Skeletal muscle tissue (tissue), 4 donors: ENCODE results near the gene JAK1. TPM values are rescaled to one million over a fixed set of nuclear protein-coding genes. Genes with fewer than 3 reads are reported as not detected.
"Not testable (repeated sequence)": the region's sequence is repeated elsewhere in the genome, so short reads cannot be mapped to it uniquely, and the experiment has no call there.

Source experiments
- H3K27ac ChIP-seq: one replicate; pipeline ENCODE4 v1.7.0; 2013; ENCODE audit warnings: mild to moderate bottlenecking, low read depth, low read length, inconsistent platforms
- H3K27me3 ChIP-seq, 3 donors: one replicate each; pipeline ENCODE4 v1.7.0; 2013; ENCODE audit warnings: low read length in 3 of 3; ENCODE audit not compliant: control insufficient read depth in 3 of 3, insufficient read depth in 3 of 3
- H3K36me3 ChIP-seq, 3 donors: one replicate each; pipeline ENCODE4 v1.7.0; 2013; ENCODE audit warnings: low read length in 3 of 3; ENCODE audit not compliant: control insufficient read depth in 3 of 3, insufficient read depth in 3 of 3
- H3K4me1 ChIP-seq, 3 donors: one replicate each; pipeline ENCODE4 v1.7.0; 2013; ENCODE audit warnings: low read length in 3 of 3, mild to moderate bottlenecking in 3 of 3; ENCODE audit not compliant: control insufficient read depth in 3 of 3, insufficient read depth in 3 of 3
- H3K4me3 ChIP-seq, 3 donors: one replicate each; pipeline ENCODE4 v1.7.0; 2013; ENCODE audit warnings: low read length in 3 of 3
- H3K9ac ChIP-seq, 3 donors: one replicate each; pipeline ENCODE4 v1.7.0; 2013; ENCODE audit warnings: low read length in 3 of 3, mild to moderate bottlenecking in 3 of 3, moderate library complexity in 2 of 3, low read depth in 1 of 3
- H3K9me3 ChIP-seq, 3 donors: one replicate each; pipeline ENCODE4 v1.7.0; 2013; ENCODE audit warnings: low read length in 3 of 3; ENCODE audit not compliant: control insufficient read depth in 3 of 3
- total RNA-seq: library from RNA; depleted of rRNA; stranded (reverse); fragments of >200 nt; gene quantifications from one replicate; pipeline ENCODE4 v1.2.3, GENCODE V29; 2014
- donor health status: Osteomylitis.

The JAK1 gene
- total RNA-seq, 1 donor from 2014 or later, result 59.5 TPM

DNA sequence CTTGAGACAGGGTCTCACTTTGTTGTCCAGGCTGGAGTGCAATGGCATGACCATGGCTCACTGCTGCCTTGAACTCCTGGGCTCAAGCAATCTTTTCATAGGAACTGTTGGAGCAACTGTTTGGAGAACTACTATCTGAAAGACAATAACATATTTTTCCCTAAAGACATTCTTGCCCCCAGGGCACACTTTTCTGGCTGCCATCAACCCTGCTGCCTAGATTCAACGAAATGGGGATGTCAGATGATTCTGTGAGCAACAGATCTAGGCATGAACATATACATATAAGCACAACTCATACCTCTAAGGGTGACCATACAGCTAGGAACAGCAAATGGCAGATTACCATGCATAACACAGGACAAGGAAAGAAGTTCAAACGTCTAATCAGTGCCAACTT lies 27.4 kb downstream of the JAK1 start:
- Histone ChIP-seq H3K9ac (no peak overlapping the region), H3K27ac (no peak overlapping the region), H3K36me3 (no peaks in the 10 kb centered on the region), H3K4me1 (peaks cover 36 to 45% (median 43%) of the 10 kb centered on the region in 3 donors), H3K9me3 (no peaks in the 10 kb centered on the region), H3K27me3 (no peaks in the 10 kb centered on the region), H3K4me3 (no peak overlapping the region)

DNA sequence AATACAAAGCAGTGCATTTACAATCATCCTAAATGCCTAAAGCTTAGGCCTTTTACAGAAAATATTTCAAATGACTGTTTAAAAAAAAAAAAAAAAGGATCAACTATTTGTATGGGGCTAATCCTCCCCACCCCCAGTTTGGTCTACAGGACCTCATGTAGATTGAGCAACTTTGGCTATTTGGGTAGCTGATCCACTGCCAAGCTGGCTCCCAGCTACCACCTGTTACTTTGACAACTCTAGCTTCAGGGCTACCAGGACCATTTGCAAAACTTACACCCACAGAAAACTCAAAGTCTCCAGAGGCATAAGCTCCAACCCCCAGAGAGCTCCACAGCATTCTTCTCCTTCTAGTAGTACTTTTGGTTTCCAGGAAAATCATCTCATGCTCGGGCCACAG lies 29.4 kb downstream of the JAK1 start:
- H3K4me3 ChIP-seq, result no peak overlapping the region
- H3K27me3 ChIP-seq, result no peaks in the 10 kb centered on the region
- H3K4me1 ChIP-seq, result peaks cover 45 to 54% (median 48%) of the 10 kb centered on the region in 3 donors
- no peak overlapping the region for H3K9ac ChIP-seq
- no peaks in the 10 kb centered on the region for H3K9me3 ChIP-seq
- H3K27ac ChIP-seq, result peak overlapping the region; percentile 23
- no peaks in the 10 kb centered on the region for H3K36me3 ChIP-seq

DNA sequence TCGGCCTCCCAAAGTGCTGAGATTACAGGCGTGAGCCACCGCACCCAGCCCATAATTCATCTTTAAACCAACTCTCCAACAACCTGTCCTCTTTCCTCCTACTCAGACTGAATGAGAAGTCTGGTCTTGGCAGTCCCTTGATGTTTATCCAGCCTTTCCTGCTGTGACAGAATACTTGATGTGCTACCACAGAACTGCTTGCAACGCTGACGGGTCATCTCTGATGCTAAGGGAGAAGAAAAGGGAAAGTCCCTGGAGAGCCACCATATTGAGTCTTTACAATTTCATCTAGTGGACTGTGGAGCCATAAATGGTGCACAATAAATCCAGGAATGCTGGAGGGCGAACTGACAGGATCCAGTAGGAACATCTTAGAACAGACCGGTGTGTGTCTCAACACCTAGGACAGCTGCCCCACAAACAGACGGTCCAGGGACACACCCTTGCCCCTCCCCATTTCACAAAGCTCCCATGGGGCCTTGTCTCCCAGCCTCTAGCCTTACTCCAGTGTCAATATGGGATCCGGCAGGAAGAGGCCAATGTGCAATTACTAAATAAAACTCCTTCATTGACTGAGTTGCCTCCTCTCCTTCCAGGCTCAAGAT lies 30.7 kb downstream of the JAK1 start:
- H3K27me3 ChIP-seq, result no peaks in the 10 kb centered on the region
- no peak overlapping the region for H3K27ac ChIP-seq
- H3K36me3 ChIP-seq, result no peaks in the 10 kb centered on the region
- H3K9me3 ChIP-seq, result no peaks in the 10 kb centered on the region
- H3K4me3 ChIP-seq, result no peak overlapping the region
- H3K4me1 ChIP-seq, result peaks cover 43 to 52% (median 44%) of the 10 kb centered on the region in 3 donors
- H3K9ac ChIP-seq, result no peak overlapping the region

DNA sequence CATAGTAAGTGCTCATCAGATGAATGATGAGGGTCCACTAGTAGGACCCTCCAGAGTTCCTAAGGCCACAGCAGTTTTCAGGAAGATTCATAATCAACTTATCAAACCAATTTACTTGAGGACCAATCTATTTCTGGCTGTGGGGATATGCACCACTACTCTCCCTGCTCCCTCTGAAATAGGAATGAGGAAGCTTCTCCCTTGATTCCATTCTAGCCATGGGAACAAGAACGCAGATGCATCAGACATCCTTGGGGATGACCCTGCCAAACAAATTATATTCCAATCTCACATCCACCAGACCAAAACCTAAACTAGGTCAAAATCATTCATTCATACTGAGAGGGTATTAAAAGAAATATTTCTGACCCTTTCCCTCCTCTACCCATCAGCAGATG lies 31.5 kb downstream of the JAK1 start:
- Histone ChIP-seq H3K9me3 (no peaks in the 10 kb centered on the region), H3K27me3 (no peaks in the 10 kb centered on the region), H3K4me3 (peak overlapping the region in 1 of 3 donors; percentile 25), H3K36me3 (no peaks in the 10 kb centered on the region), H3K4me1 (peaks cover 43 to 49% (median 44%) of the 10 kb centered on the region in 3 donors), H3K9ac (no peak overlapping the region), H3K27ac (peak overlapping the region; percentile 71)

DNA sequence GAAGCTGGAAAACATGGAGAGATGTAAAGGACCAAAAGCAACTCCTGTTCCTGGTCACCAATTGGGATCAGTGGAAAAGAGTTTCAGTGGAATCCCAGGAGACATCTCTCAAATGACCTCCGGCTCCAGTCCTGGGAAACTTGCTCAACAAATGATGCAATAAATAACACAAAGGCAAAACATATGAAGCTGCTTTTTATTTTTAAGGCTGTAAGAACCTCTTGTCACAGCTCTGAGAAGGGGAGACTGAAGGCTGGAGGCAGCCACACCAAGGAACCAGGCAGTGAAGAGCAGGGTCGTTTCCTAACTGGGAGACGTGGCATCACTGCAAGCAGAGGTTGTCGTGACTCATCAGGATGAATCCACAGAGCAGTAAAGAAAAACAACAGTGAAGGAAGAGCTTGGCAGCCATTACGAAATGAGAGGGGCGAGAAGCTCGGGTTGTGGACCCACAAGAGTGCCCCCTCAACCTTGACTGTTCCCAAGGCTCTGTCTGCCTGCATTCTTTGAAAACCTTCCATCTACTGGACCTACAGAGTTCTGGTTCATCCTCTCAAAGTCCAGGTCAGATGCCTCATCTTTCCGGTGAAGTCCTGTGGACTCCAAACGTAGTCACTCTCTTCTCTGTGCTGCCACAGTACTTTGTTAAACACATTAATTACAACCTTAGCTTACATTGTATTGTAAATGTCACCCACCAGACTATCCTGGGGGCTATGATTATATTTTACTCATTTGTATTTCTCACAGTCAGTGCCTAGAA lies 32.1 kb downstream of the JAK1 start:
- peaks cover 43 to 48% (median 44%) of the 10 kb centered on the region in 3 donors for H3K4me1 ChIP-seq
- no peaks in the 10 kb centered on the region for H3K9me3 ChIP-seq
- no peaks in the 10 kb centered on the region for H3K27me3 ChIP-seq
- peak overlapping the region in 1 of 3 donors; percentile 17 for H3K9ac ChIP-seq
- H3K36me3 ChIP-seq, result no peaks in the 10 kb centered on the region
- H3K4me3 ChIP-seq, result peak overlapping the region in 1 of 3 donors; percentile 25
- H3K27ac ChIP-seq, result peak overlapping the region; percentile 71

DNA sequence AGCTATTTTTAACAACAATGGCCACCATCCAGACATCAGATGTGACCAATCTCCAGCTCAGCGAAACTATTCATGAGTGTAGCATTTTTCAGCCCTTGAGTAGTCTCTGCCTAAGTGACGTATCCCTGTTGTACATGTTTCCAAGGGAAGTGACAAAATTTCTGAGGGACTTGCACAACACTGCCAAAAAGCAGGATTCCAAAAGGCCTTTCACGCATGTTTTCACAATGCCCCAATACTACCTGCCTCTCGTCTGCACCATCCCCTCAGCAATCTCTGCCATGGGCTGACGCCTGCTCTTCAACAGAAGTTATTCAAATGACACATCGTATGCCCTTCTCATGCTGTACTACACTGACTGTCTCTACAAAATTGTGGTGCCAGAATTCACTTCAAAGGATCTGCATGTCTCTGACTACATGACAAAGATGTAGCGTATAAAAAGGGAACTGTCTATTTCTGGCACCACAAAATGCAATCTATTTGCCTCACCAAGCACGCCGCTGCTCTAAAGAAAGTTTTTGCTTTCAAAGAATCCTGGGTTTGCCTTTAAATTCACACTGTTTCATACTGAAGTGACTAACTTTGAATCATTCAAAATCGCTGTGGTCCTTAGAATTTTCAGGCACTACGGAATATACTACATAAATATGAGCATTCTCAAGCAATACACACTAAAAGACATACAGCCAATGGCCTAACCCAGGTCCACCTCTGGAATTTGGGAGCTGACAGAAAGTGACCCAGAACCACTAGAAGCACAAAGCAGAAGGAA lies 32.9 kb downstream of the JAK1 start:
- H3K9me3 ChIP-seq, result no peaks in the 10 kb centered on the region
- H3K4me1 ChIP-seq, result peaks cover 44 to 48% (median 44%) of the 10 kb centered on the region in 3 donors
- peak overlapping the region; percentile 71 for H3K27ac ChIP-seq
- peak overlapping the region; percentile 46 to 57 (median 56) for H3K4me3 ChIP-seq
- H3K27me3 ChIP-seq, result no peaks in the 10 kb centered on the region
- no peaks in the 10 kb centered on the region for H3K36me3 ChIP-seq
- peak overlapping the region in 2 of 3 donors; percentile 27 to 42 for H3K9ac ChIP-seq

DNA sequence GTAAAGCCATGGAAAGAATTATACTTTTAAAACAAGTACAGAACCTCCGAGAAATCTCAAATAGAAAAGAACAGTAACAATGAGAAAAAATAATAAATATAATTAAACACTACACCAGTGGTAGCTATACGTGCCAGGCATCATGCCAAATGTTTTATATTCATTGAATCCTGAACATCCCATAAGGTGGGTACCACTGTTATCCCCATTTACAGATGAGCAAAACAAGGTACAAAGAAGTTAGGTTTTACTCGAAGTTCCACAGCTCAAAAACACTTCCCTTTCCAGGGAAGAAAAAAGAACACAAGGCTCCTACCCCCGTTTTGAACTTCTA lies 33.4 kb downstream of the JAK1 start:
- Histone ChIP-seq H3K27me3 (no peaks in the 10 kb centered on the region), H3K27ac (peak overlapping the region; percentile 71), H3K36me3 (no peaks in the 10 kb centered on the region), H3K4me1 (peaks cover 44 to 52% (median 50%) of the 10 kb centered on the region in 3 donors), H3K9me3 (no peaks in the 10 kb centered on the region), H3K4me3 (peak overlapping the region in 1 of 3 donors; percentile 46), H3K9ac (peak overlapping the region in 2 of 3 donors; percentile 27 to 42)

DNA sequence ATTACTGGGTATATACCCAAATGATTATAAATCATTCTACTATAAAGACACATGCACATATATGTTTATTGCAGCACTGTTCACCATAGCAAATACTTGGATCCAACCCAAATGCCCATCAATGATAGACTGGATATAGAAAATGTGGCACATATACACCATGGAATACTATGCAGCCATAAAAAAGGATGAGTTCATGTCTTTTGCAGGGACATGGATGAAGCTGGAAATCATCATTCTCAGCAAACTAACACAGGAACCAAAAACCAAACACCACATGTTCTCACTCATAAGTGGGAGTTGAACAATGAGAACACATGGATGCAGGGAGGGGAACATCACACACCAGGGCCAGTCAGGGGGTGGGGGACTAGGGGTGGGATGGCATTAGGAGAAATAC lies 35.7 kb downstream of the JAK1 start:
- H3K27ac ChIP-seq, H3K36me3 ChIP-seq, H3K27me3 ChIP-seq, H3K9me3 ChIP-seq, H3K9ac ChIP-seq, H3K4me3 ChIP-seq: not testable (repeated sequence)
- peaks cover 38 to 54% (median 42%) of the 10 kb centered on the region in 3 donors for H3K4me1 ChIP-seq

DNA sequence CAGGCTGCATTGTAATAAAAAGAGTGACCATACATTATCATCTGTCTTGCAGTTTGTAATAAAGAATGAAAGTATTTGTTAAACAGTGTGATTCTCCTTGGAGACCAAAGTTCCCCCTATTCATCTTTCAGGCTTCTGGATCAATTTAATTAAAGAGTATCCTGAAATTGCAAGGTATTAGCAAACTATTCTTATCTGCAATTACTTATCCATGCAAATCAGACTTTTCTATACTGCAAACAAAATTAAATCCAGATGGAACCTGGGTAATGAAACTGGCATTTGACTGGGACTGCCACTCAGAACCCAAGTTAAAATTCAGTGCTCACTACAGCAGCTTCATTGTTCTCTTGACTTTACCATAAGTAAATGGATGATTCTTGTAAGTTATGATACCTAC lies 37.1 kb downstream of the JAK1 start:
- H3K4me3 ChIP-seq, result no peak overlapping the region
- no peak overlapping the region for H3K27ac ChIP-seq
- no peak overlapping the region for H3K9ac ChIP-seq
- peaks cover 29 to 55% (median 30%) of the 10 kb centered on the region in 3 donors for H3K4me1 ChIP-seq
- no peaks in the 10 kb centered on the region for H3K9me3 ChIP-seq
- no peaks in the 10 kb centered on the region for H3K27me3 ChIP-seq
- no peaks in the 10 kb centered on the region for H3K36me3 ChIP-seq

DNA sequence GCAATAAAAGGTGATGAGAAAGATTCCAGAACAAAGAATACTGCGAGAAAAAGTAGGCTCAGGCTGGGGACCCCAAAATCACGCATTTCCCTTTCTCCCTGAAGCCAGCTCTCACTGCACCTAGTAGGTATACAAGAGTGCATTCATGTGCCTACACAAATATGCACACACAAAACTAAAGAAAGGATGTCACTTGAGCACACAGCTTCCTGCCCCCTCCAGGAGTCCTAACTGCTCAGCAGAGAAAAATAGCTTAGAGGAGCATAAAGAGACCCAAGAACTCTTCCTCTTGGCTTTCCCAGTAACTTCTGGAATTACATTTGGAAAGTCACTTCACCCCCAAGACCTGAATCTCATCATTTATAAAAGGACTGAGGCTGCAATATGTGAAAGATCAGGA lies 38.0 kb downstream of the JAK1 start:
- Histone ChIP-seq H3K36me3 (no peaks in the 10 kb centered on the region), H3K9ac (peak overlapping the region in 1 of 3 donors; percentile 21), H3K4me3 (no peak overlapping the region), H3K4me1 (peaks cover 20 to 46% (median 22%) of the 10 kb centered on the region in 3 donors), H3K27ac (no peak overlapping the region), H3K9me3 (no peaks in the 10 kb centered on the region), H3K27me3 (no peaks in the 10 kb centered on the region)
